ENCODE results near the gene EIF2S3.
A peak's percentile ranks its signal among the peaks of the same experiment; 100 is the strongest.

The EIF2S3 gene

DNA sequence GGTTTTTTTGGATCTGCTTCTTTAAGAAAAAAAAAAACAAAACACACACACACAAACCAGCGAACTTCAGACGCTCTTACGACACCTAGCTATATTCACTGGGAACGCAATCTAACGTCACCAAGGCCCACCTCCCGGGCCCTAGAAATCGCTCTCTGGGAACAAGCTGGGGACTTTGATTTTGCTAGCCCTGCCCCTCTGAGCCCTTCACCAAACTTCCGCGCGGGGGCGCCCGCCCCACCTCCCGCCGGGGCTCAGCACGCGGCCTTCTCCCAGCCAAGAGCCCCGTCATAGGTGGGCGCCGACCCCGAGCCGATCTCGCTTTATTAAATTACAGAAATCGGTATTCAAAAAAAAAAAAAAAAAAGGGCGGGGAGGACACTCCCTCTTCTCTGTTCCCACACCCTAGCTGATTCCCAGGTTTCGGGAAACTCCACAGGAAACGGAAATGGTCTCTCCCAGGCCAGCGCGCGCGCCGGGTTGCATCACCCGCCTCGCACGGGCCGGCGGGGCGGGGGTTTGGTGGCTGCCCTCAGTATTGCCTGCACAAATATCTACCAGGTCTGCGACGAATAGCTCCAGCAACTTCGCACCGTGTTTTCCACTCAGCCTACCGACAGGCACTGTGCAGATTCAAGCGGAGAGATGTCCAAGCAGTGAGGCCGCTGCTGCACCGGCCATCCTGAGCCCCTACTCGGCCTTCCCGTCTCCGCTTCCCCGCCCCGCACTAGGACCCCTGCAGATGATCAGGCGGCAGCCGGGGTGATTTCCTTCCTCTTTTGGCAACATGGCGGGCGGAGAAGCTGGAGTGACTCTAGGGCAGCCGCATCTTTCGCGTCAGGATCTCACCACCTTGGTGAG lies at the start of gene EIF2S3:
TSS of gene EIF2S3 (plus strand) at position 775 of the 861 bp plus-strand sequence. CDS start at position 788, 13 bp downstream.
- TF ChIP-seq GATA1 (IDR thresholded peaks at IDR 0.05; ENCODE audit: low read depth, low read length) = no peak
- peak; percentile 85 for TF ChIP-seq POLR2A (IDR thresholded peaks at IDR 0.05; ENCODE audit: low read length)
- peak; percentile 94 to 96 for DNase-seq

DNA sequence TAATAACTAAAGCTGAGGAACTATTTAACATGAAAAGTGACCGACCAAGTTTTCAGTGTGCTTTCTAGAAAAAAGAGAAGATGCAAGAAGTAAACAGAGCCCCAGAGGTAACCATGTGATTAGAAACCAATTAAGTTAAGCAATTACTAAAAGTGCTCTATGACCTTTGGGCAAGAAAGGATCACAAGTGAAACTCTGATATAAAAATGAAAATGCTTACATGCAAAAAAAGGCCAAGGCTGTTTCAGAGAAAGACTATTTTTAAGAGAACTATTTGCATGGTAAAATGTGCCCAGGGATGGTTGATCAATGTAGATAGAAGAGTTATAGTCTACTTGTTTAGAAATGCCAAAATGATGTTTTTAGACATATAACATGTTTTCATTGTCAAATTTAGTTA lies 49.7 kb upstream of the EIF2S3 start:
- no peak for DNase-seq
- TF ChIP-seq GATA1 (IDR thresholded peaks at IDR 0.05; ENCODE audit: low read depth, low read length) (no peak), POLR2A (IDR thresholded peaks at IDR 0.05; ENCODE audit: low read length) (no peak)

DNA sequence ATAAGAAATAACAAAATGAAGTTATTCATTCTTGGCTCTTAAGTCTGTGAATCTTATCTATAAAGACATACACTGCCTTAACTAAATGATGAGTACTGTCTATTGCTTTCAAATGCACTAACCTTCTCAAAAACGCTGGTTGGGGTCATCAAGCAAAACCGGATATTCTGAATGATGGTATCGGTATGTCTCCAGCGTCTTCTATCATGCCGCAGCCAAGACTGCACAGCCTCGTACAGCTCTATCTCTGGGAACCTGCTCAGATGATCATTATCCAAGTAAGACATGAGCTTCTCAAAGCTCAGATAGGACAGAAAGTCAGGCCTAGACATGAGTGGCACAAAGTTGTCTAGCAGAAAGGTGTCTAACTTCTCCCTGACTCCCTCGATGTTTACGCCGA lies 48.9 kb upstream of the EIF2S3 start:
- DNase-seq = peak; percentile 20 to 76

DNA sequence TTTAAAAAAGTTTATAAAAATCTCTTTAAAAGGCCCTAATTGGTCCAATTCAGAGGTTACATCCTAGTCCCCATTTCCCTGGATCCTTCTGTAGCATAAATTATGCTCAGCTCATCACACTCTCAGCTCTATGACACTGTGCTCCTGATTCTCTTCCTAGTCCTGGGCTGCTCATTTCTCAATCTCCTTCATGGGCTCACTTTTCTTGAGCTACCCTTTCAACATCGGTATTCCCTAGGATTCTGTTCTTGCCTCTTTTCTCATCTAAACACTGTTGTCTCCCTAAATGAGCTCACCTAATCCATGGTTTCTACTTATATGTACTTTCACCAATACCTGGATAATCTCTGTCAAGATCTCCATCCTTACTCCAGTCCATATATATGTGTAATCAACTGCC lies 42.5 kb upstream of the EIF2S3 start:
- TF ChIP-seq POLR2A (IDR thresholded peaks at IDR 0.05; ENCODE audit: low read length) = no peak
- no peak for TF ChIP-seq GATA1 (IDR thresholded peaks at IDR 0.05; ENCODE audit: low read depth, low read length)
- no peak for DNase-seq

More for the DNA sequence above, 48.9 kb upstream of the EIF2S3 start:
- TF ChIP-seq GATA1 (IDR thresholded peaks at IDR 0.05; ENCODE audit: low read depth, low read length) = no peak
- TF ChIP-seq POLR2A (IDR thresholded peaks at IDR 0.05; ENCODE audit: low read length) = no peak

DNA sequence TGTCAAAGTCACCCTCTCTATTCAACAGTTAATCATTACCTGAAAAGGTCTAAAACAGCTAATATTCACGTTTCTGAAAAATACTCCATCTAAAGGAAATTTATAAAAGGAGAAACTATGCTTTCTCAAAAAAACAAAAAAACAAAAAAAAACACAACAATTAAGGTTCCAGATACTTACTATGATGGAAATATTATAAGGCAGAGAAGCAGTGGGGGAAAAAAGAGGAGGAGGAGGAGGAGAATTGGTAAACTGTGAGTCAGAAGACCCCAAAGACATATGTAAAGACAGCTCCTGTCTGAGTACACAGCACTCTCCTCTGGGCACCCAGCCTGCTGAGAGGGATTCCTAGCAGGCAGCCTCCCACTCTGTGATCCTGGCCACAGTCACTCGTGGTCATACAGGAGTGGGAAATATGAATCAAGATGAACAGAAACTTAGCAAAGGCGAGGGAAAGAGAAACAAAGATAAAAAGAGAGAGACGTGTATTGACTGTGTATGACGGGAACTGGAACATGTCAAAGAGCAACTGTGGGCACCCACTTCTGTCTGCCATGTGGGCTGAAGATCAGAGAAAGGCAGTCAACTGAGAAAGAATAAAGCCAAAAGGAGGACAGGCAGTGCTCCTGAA lies 40.3 kb upstream of the EIF2S3 start:
- no peak for DNase-seq
- TF ChIP-seq GATA1 (IDR thresholded peaks at IDR 0.05; ENCODE audit: low read depth, low read length) (no peak), POLR2A (IDR thresholded peaks at IDR 0.05; ENCODE audit: low read length) (no peak)

DNA sequence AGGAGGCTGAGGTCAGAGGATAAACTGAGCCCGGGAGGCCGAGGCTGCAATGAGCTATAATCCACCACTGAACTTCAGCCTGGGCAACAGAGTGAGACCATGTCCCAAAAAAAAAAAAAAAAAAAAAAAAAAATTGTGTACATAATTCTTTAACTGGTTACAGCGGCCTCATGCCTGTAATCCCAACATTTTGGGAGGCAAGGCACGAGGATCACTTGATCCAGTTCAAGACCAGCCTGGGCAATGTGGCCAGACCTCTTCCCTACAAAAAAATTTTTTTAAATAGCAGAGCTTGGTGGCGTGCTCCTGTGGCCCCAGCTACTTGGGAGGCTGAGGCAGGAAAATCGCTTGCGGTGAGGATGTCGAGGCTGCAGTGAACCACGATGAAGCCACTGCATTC lies 37.1 kb upstream of the EIF2S3 start:
- no peak for DNase-seq
- TF ChIP-seq POLR2A (IDR thresholded peaks at IDR 0.05; ENCODE audit: low read length) (no peak), GATA1 (IDR thresholded peaks at IDR 0.05; ENCODE audit: low read depth, low read length) (no peak)

DNA sequence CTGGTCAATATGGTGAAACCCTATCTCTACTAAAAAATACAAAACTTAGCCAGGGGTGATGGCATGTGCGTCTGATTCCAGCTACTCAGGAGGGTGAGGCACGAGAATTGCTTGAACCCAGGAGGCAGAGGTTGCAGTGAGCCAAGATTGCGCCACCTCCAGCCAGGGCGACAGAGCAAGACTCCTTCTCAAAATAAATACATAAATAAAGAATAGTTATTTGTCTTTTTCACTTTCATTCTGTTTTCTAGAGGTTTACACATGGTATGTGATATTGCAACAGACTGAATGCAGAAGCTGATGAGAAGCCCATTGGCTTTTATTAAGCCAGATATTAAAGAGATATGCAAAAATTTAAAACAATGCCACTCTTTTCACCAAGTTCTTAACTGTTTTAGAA lies 35.9 kb upstream of the EIF2S3 start:
- no peak for TF ChIP-seq POLR2A (IDR thresholded peaks at IDR 0.05; ENCODE audit: low read length)
- TF ChIP-seq GATA1 (IDR thresholded peaks at IDR 0.05; ENCODE audit: low read depth, low read length) = no peak
- no peak for DNase-seq

DNA sequence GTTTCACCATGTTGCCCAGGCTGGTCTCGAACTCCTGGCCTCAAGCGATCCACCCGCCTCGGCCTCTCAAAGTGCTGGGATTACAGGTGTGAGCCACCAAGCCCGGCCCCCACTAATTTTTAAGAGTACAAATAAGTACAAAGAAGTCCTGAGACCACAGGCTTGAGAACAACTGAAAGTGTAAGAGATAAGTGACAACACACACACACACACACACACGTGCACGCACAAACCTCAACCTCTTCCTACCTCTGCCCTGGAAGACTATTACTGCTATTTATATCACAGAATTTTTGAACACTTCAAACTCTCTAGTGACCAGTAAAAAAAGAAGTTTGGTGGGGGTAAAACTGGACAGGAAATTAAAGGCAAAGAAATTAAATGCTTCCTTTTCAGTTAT lies 35.3 kb upstream of the EIF2S3 start:
- TF ChIP-seq POLR2A (IDR thresholded peaks at IDR 0.05; ENCODE audit: low read length) (no peak), GATA1 (IDR thresholded peaks at IDR 0.05; ENCODE audit: low read depth, low read length) (no peak)
- no peak for DNase-seq

DNA sequence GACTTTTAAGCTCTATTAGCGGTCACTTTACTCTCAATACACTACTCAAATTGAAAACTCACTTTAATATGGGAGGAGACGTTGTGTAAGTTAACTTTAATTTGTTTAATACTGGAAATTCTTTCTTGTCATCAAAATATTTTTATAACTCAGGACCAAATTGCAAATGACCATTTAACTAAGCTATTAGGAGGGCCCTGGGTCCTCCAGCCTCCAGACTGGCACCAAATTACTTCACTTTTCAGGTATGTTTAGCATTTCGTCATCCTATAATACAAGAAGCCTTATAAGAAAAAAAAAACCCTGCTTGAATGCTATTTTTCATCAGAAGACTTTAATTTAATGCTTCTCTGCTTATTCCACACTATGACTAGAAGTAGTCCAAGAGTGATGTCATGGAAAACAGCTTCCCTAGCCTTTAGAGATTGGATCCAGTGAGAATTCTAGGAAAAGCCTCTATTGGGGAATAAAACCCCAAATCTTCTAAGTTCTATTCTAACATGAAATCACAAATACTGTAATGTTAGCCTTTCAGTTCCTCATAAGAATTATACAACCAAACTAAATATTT lies 34.4 kb upstream of the EIF2S3 start:
- TF ChIP-seq POLR2A (IDR thresholded peaks at IDR 0.05; ENCODE audit: low read length) = no peak
- TF ChIP-seq GATA1 (IDR thresholded peaks at IDR 0.05; ENCODE audit: low read depth, low read length) = no peak
- DNase-seq = no peak

DNA sequence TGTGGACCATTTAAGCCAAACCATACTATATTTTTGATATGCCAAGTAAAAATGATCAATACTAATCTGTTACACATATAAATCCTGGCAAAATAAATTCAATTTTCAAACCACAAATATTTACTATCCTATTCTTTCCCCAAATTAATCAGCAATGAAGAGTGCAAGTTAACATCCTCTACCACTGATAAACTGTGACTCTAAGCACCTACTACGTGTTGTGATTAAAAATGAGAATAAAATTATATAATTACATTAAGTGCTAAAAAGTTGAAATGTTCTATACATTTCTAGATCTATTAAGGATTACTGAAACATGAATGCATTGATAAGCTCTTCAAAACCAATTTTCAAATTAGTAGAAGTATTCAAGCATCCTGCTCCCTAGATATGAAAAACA lies 31.2 kb upstream of the EIF2S3 start:
- DNase-seq = peak in 1 of 2 experiments; percentile 19
- TF ChIP-seq POLR2A (IDR thresholded peaks at IDR 0.05; ENCODE audit: low read length) = no peak

DNA sequence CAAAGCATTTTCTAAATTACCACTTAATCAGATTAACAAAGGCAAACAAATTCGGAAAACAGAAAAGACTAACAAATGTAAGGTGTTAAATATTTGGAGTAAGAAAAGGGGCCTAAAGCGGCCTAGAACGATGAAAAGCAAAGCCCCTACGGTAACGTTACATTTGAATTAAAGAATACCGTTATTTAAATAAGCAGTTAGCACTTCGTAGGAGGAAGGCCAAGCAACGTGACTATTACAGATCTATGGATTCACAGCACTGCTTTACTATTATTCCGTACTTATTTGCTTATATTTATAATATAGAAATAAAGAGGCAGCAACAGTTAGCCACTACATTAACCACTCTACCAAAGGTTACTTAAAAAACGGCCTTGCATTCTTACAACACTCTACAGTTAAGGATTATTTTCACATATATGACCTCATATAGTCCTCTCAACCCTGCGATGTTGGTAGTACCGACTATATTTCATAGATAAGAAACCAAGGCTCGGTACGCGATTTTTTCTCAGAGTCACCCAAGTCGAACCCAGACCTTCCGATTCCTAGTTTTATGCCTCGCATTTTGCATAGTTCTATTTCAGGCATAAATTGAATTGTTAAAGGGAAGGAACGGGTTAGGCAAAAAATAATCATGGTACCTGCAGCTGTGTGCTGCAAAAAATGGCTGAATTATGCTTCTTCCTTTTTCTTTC lies 30.6 kb upstream of the EIF2S3 start:
- peak; percentile 68 to 76 for DNase-seq
- TF ChIP-seq GATA1 (IDR thresholded peaks at IDR 0.05; ENCODE audit: low read depth, low read length) (no peak), POLR2A (IDR thresholded peaks at IDR 0.05; ENCODE audit: low read length) (no peak)

DNA sequence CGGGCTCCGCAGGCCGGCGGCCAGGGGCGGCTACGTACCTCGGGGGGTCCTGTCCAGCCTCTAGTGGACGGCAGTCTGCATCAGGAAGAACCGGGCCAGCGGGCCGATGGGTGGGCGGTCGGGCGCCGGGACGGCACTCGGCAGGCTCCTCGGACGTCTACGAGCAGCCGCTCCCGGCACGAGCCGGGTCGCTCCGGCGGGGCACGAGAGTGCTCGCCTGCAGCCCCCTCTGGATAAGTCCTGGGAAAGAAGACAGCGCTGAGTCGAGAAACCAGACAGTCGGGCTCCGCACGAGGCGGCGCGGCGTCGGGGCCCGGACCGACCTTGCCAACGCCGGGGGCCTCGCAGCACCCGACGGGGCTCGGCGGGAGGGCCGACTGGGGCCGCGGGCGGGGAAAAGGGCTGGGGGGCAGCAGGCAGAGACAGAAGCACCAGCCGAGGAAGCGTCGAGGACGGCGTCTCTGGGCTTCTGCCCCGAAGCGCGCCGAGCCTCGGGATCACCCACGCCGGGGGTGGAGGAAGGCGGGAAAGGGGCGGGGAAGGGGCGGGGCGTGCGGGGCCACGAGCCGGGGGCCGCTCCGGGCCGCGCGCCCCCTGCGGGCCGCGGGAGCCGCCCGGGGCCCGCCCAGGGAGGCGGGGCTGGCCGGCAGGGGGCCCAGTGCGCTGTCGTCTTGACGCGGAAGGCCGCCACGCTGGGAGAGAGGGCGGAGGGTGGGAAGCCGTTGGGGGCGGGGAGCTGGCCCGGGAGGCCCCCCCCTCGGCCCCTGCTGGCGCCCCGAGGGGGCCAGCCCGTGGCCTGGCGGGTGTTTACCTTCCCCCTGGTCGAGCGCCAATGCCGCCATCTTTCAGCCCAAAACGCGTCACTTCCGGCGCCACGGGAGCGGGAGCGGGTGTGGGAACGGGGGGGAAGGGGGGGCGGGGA lies 29.7 kb upstream of the EIF2S3 start:
- DNase-seq = peak; percentile 93 to 94
- TF ChIP-seq POLR2A (IDR thresholded peaks at IDR 0.05; ENCODE audit: low read length) = peak; percentile 31
- TF ChIP-seq GATA1 (IDR thresholded peaks at IDR 0.05; ENCODE audit: low read depth, low read length) = no peak

All from erythroblast (primary cell).